HepG2 (cell line): Measurements from ENCODE around the gene LRP1B. TPM values are rescaled to one million over a fixed set of nuclear protein-coding genes. Genes with fewer than 3 reads are reported as not detected.

Experiments used
- ATAC-seq: fragments of 200-7000 bp; cut with Tn5 transposase; 3 replicates; pipeline ENCODE4 v1.9.1; 2020; ENCODE audit warnings: mild to moderate bottlenecking, moderate library complexity
- BruUV-seq: library from RNA; stranded (reverse); fragments of 400-500 nt; replicated peaks from 2 replicates; lab custom pipeline; 2021; lab: Mats Ljungman, UMichigan
- CTCF ChIA-PET: fragments of 300-600 bp; formaldehyde crosslinking; extraction: SDS; loops from one replicate; lab custom pipeline; 2021; ENCODE audit warnings: low total read pairs, inconsistent platforms, low intra/inter-chr PET ratio; lab: Yijun Ruan, JAX
- POLR2A ChIA-PET: fragments of 350-600 bp; sonication (Branson Sonifier 250); formaldehyde crosslinking; loops from one replicate; lab custom pipeline; 2020; ENCODE audit warnings: antibody characterized with exemption, inconsistent platforms; lab: Yijun Ruan, JAX
- DNase-seq: peaks from one replicate; pipeline ENCODE4 v3.0.0-alpha.2; 2015; ENCODE audit warnings: low spot score
- FAIRE-seq: peaks from 3 replicates; lab custom pipeline; 2011; peaks lifted over from hg19 to GRCh38; lab: Jason Lieb, UNC
- H2AFZ ChIP-seq: one replicate; pipeline ENCODE4 v1.6.1; 2011; ENCODE audit warnings: low read length, inconsistent platforms
- H3K27ac ChIP-seq: fragments of 300-600 bp; 3 replicates; pipeline ENCODE4 v1.8.0; 2011; ENCODE audit warnings: mixed run types, mild to moderate bottlenecking, mixed read lengths, low read length, inconsistent platforms; ENCODE audit not compliant: insufficient read depth; ENCODE audit errors: extremely low read length
- H3K27me3 ChIP-seq, 2 experiments: fragments of 200-600 bp in 1 of 2; 2 replicates in 1 of 2; 3 replicates in 1 of 2; pipeline versions ENCODE4 v1.6.0 to v1.8.0; 2011; ENCODE audit warnings: low read length in 2 of 2, mild to moderate bottlenecking in 2 of 2, moderate library complexity in 2 of 2, inconsistent platforms in 1 of 2; ENCODE audit not compliant: insufficient read depth in 2 of 2, control insufficient read depth in 1 of 2
- H3K36me3 ChIP-seq, 2 experiments: fragments of 200-600 bp in 1 of 2; replicated peaks in 1 of 2; 2 replicates in 1 of 2; 3 replicates in 1 of 2; pipeline versions ENCODE4 v1.5.1 to v1.8.0; 2011; ENCODE audit warnings: low read length in 2 of 2, inconsistent platforms in 1 of 2; ENCODE audit not compliant: insufficient read depth in 2 of 2, control insufficient read depth in 1 of 2
- H3K4me1 ChIP-seq: 2 replicates; pipeline ENCODE4 v1.5.1; 2012; ENCODE audit warnings: low read length, inconsistent platforms; ENCODE audit not compliant: insufficient read depth
- H3K4me2 ChIP-seq: 2 replicates; pipeline ENCODE4 v1.6.0; 2011; ENCODE audit warnings: low read depth, low read length, inconsistent platforms
- H3K4me3 ChIP-seq, 3 experiments: fragments of 200-600 bp in 1 of 3; sonication (generic), shearing (Covaris generic) in 1 of 3; replicated peaks in 1 of 3; 2 replicates each; pipeline ENCODE4 v1.5.1; 2011 to 2016; ENCODE audit warnings: low read length in 3 of 3, inconsistent platforms in 2 of 3, low read depth in 2 of 3, mild to moderate bottlenecking in 2 of 3, control low read depth in 1 of 3, mixed read lengths in 1 of 3; ENCODE audit not compliant: insufficient read depth in 1 of 3
- H3K79me2 ChIP-seq: one replicate; pipeline ENCODE4 v1.6.1; 2011; ENCODE audit warnings: low read length, inconsistent platforms; ENCODE audit not compliant: insufficient read depth
- H3K9ac ChIP-seq: 2 replicates; pipeline ENCODE4 v1.6.0; 2011; ENCODE audit warnings: mild to moderate bottlenecking, low read depth, low read length, inconsistent platforms; ENCODE audit not compliant: insufficient read depth
- H3K9me3 ChIP-seq: 2 replicates; pipeline ENCODE4 v1.5.1; 2012; ENCODE audit warnings: mild to moderate bottlenecking, low read length
- H4K20me1 ChIP-seq: 2 replicates; pipeline ENCODE4 v1.6.0; 2011; ENCODE audit warnings: inconsistent platforms, mild to moderate bottlenecking, low read length, moderate library complexity; ENCODE audit not compliant: insufficient read depth
- MAFF ChIP-seq: IDR thresholded peaks from 2 replicates; pipeline ENCODE4 v1.6.1; 2011; ENCODE audit warnings: low read depth, low read length, improper control_type of control experiment
- MAFK ChIP-seq, 2 experiments: IDR thresholded peaks in 1 of 2; conservative IDR thresholded peaks in 1 of 2; 2 replicates each; pipeline ENCODE4 v1.6.1; 2011; ENCODE audit warnings: improper control_type of control experiment in 2 of 2, low read length in 2 of 2
- PHB2 ChIP-seq: fragments of 450-650 bp; IDR thresholded peaks from 2 replicates; pipeline ENCODE4 v1.6.1; 2018; ENCODE audit not compliant: partially characterized antibody
- WGBS: methylation state at CpG from one replicate; pipeline ENCODE4 v1.1.6; 2017; ENCODE audit warnings: low lambda C conversion rate; 5-methylcytosine and 5-hydroxymethylcytosine counted together
- in situ Hi-C: cut with HindIII; loops from 2 replicates; pipeline ENCODE4 v1.10.0; 2017; ENCODE audit warnings: low pct_unique_long_range_greater_than_20kb; ENCODE audit not compliant: extremely low pct_ligation_motif_present
- intact Hi-C: fragments of 100-400 bp; cut with micrococcal nuclease; formaldehyde crosslinking; loops from one replicate; pipeline ENCODE4 v1.10.0; 2022; ENCODE audit not compliant: unreplicated experiment
- polyA plus RNA-seq, 8 experiments: library from polyadenylated mRNA; depleted of rRNA in 3 of 8; stranded (reverse) in 7 of 8; unstranded in 1 of 8; fragments of >200 nt; fragmentation: Illumina TruSeq in 4 of 8; extraction: Trizol in 4 of 8; gene quantifications; 2 replicates each; pipeline versions ENCODE4 v1.2.1 to v1.2.3, GENCODE V29; 2011 to 2016; ENCODE audit warnings: low read depth in 4 of 8, missing spikeins in 1 of 8, mixed read lengths in 1 of 8; ENCODE audit not compliant: insufficient read depth in 1 of 8
- total RNA-seq, 5 experiments: library from RNA; depleted of rRNA; stranded (reverse); fragments of >200 nt; fragmentation: Illumina TruSeq; extraction: Trizol; gene quantifications; 2 replicates each; pipeline ENCODE4 v1.2.3, GENCODE V29; 2016; ENCODE audit warnings: low read depth in 1 of 5
- TF ChIP-seq, protein P1 (sequence below): sonication (generic); formaldehyde crosslinking; IDR thresholded peaks from 2 replicates; pipeline ENCODE4 v1.4.0; 2020; ENCODE audit warnings: mild to moderate bottlenecking, missing genetic modification reagents
- TF ChIP-seq, protein P2 (sequence below): IDR thresholded peaks from 2 replicates; pipeline ENCODE4 v1.6.1; 2016; ENCODE audit warnings: missing compliant biosample characterization, missing genetic modification reagents, borderline replicate concordance
- TF ChIP-seq, protein P3 (sequence below): sonication (generic); formaldehyde crosslinking; IDR thresholded peaks from 2 replicates; pipeline ENCODE4 v1.8.1; 2023; ENCODE audit warnings: missing genetic modification reagents, mild to moderate bottlenecking, borderline replicate concordance

The LRP1B gene
- total and polyA plus RNA-seq, 2 of the 13 experiments (the other 11 are each of a cell fraction or from before 2014, with no cell fraction given) = 0.04 TPM; not detected in 1

DNA sequence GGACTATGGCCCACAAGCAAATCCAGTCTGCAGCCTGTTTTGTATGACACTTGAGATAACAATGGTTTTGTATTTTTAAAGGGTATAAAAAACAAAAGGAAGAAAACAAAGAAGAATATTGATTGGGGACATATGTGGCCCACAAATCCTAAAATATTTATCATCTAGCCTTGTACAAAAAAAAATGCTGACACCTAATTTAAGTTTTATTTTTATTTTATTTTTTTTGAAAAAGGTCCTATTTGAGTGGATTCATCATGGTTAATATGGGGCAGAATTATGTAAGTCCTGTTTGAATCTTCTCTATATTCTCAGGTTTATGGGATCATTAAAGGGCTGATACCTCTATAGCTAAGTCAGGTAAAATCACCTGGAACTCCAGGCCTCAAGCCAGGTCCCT, 525.7 kb downstream of the LRP1B start:
- CTCF ChIA-PET = no interaction called here
- H3K9me3 ChIP-seq = no peaks in the 10 kb centered on the region
- no peaks in the 10 kb centered on the region for H4K20me1 ChIP-seq
- no peak for FAIRE-seq
- H3K9ac ChIP-seq = no peak overlapping the region
- intact Hi-C loops = no loop called here
- no peaks in the 10 kb centered on the region for H3K79me2 ChIP-seq
- no TSS peak for BruUV-seq
- no peak for ATAC-seq
- no peak overlapping the region for H3K4me2 ChIP-seq
- in situ Hi-C loops = no loop called here
- no peak overlapping the region for H2AFZ ChIP-seq
- peak; percentile 35 to 82 for TF ChIP-seq MAFK (conservative IDR thresholded peaks at IDR 0.05 in 1 of 2, IDR thresholded peaks at IDR 0.05 in 1 of 2; ENCODE audit: low read length in 2 of 2)
- TF ChIP-seq MAFF = peak; percentile 54
- TF ChIP-seq, protein P1, sequence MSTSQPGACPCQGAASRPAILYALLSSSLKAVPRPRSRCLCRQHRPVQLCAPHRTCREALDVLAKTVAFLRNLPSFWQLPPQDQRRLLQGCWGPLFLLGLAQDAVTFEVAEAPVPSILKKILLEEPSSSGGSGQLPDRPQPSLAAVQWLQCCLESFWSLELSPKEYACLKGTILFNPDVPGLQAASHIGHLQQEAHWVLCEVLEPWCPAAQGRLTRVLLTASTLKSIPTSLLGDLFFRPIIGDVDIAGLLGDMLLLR = no peak
- TF ChIP-seq, all 625 proteins: peak for 2
- Histone ChIP-seq H3K36me3 (no peaks in the 10 kb centered on the region), H3K4me3 (no peak overlapping the region), H3K27me3 (no peaks in the 10 kb centered on the region), H3K27ac (no peak overlapping the region), H3K4me1 (no peaks in the 10 kb centered on the region)
- POLR2A ChIA-PET = no interaction called here
- DNase-seq = no peak

DNA sequence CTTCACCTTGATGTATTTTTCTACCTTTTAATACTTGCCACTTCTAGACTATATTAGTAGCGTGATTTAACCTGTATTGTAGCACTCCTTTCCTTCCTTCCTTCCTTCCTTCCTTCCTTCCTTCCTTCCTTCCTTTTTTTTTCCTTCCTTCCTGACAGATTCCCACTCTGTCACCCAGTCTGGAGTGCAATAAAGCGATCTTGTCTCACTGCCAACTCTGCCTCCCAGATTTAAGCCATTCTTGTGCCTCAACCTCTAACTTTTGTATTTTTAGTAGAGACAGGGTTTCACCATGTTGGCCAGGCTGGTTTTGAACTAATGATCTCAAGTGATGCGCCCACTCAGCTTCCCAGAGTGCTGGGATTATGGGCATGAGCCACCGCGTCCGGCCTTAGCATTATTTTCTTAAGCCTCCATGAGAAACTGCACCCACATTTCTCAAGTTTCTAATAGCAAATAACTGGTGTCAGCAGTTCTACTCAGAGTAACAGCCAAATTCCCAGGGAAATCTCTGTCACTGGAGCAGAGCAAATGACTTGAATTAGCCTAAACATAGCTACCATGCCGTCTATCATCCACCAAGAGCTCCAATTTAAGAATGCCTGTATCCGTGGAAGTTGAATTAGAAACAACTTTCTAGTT, 529.2 kb downstream of the LRP1B start:
- Histone ChIP-seq H3K4me2 (no peak overlapping the region), H2AFZ (no peak overlapping the region), H3K4me1 (no peaks in the 10 kb centered on the region), H3K36me3 (no peaks in the 10 kb centered on the region), H3K9ac (no peak overlapping the region), H3K27ac (no peak overlapping the region), H4K20me1 (no peaks in the 10 kb centered on the region), H3K4me3 (no peak overlapping the region), H3K9me3 (no peaks in the 10 kb centered on the region), H3K79me2 (no peaks in the 10 kb centered on the region), H3K27me3 (no peaks in the 10 kb centered on the region)
- TF ChIP-seq MAFK (conservative IDR thresholded peaks at IDR 0.05 in 1 of 2, IDR thresholded peaks at IDR 0.05 in 1 of 2; ENCODE audit: low read length in 2 of 2) (peak; percentile 29 to 69; a peak in 3 of 4 replicates), MAFF (peak; percentile 54), PHB2 (no peak)
- TF ChIP-seq, protein P2, sequence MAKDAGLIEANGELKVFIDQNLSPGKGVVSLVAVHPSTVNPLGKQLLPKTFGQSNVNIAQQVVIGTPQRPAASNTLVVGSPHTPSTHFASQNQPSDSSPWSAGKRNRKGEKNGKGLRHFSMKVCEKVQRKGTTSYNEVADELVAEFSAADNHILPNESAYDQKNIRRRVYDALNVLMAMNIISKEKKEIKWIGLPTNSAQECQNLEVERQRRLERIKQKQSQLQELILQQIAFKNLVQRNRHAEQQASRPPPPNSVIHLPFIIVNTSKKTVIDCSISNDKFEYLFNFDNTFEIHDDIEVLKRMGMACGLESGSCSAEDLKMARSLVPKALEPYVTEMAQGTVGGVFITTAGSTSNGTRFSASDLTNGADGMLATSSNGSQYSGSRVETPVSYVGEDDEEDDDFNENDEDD (CRISPR knock-in tag) = no peak
- TF ChIP-seq, protein P3, sequence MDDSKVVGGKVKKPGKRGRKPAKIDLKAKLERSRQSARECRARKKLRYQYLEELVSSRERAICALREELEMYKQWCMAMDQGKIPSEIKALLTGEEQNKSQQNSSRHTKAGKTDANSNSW (CRISPR knock-in tag) = no peak
- in situ Hi-C loops = no loop called here
- intact Hi-C loops = no loop called here
- FAIRE-seq = no peak
- DNase-seq = no peak
- ChIA-PET POLR2A (no interaction called here), CTCF (no interaction called here)
- no TSS peak for BruUV-seq
- ATAC-seq = no peak
- WGBS = 19% methylated on average over 8 of the region's 8 CpGs
